Measurements from ENCODE around the gene SLC44A3.

The SLC44A3 gene

GRCh38 chr1:94803106-94803505 lies 17.1 kb upstream of the SLC44A3 start:
- no peak for DNase-seq (ENCODE audit: low spot score)

GRCh38 chr1:94803517-94804441 lies 16.4 kb upstream of the SLC44A3 start:
- peak; percentile 92 for DNase-seq (ENCODE audit: low spot score)

GRCh38 chr1:94804442-94804837 lies 15.7 kb upstream of the SLC44A3 start:
- DNase-seq (ENCODE audit: low spot score) = peak; percentile 34

DNA sequence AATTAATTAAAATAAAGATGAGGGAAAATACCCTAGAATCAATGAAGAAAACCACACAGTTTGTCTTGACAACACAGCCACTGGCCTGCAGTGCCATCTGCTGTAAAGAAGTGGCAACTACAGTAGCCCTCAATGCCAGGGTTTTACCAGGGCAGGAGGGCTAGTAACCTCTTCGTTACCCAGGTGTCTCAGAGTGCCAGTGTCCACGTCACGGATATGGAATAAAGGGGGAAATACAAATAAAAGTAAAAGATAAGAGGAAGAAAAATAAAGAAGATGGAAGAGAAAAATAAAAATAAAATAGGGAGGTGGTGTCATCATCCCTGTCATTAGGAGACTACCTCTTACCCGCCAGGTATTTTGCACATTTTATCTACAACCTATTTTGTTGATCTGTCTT lies 14.2 kb upstream of the SLC44A3 start:
- peak; percentile 74 for DNase-seq (ENCODE audit: low spot score)

DNA sequence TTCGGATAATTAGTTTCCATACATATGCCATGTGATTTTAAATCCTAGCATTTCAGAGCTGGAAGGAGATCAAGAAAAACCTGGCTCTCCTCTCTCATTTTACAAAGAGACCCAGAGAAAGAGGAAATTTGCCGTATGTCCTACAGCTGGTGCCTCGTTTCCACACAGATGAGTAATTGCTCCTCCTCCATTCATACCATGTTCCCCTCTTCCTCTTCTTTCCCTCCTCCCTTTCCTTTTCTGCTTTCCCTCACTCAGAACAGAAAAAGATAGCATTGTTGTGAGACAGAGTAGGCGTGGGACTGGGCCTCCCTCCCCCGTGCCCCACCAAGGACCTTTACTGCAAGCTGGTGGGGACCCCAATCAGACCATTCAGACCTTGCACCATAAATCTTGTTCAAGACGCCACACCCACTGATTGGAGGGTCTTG lies 13.7 kb upstream of the SLC44A3 start:
- no peak for DNase-seq (ENCODE audit: low spot score)

- no peak for DNase-seq (ENCODE audit: low spot score)
Observed at GRCh38 chr1:94807742-94808491, 12.2 kb upstream of the SLC44A3 start.

- no peak for DNase-seq (ENCODE audit: low spot score)
Observed at GRCh38 chr1:94808669-94809068, 11.5 kb upstream of the SLC44A3 start.

DNA sequence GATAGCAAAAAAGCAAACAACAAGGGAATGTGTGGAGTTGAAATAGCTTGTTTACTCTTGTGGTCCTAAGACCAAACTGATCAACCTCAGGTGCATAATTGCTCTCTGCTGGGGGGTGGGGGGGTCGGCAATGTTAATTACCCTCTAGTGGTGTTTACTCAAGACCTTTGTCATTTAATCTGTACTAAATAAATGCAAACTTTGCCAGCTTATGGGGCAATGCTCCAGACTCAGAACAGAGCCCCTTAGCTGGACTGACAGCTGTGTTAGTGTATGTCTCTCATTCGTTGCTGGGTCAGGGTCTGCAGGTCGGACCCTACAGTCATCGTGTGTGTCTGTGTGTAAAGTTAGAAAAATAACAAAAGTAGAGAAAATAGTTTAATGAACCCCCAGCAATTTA lies 7.2 kb upstream of the SLC44A3 start:
- no peak for DNase-seq (ENCODE audit: low spot score)

- no peak for DNase-seq (ENCODE audit: low spot score)
Observed at GRCh38 chr1:94816030-94816429, 4.1 kb upstream of the SLC44A3 start.

GRCh38 chr1:94817712-94818111 lies 2.4 kb upstream of the SLC44A3 start:
- DNase-seq (ENCODE audit: low spot score) = no peak

- no peak for DNase-seq (ENCODE audit: low spot score)
Observed at GRCh38 chr1:94819238-94819944, 766 bp upstream of the SLC44A3 start.

DNA sequence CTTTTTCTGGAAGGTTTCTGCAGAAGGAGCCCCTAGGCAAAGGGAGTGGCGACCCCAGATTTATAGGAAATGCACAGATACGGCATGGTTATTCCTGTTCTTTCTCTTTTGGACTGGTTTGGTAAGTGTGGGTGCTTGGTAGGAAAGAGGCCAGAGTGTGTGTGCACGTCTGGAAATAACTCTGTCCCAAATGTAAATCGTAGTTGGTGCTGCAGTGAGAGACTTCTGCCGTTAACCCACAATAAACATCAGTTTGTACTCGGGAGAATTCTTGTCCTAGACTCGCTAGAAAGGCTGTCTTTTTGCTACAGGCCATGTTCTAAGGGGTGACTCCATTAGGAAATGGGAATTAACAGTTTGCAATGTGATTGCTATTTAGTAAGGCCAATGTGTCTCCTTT lies 779 bp downstream of the SLC44A3 start:
- no peak for DNase-seq (ENCODE audit: low spot score)

GRCh38 chr1:94821636-94822305 lies 1.6 kb downstream of the SLC44A3 start:
- DNase-seq (ENCODE audit: low spot score) = no peak

DNA sequence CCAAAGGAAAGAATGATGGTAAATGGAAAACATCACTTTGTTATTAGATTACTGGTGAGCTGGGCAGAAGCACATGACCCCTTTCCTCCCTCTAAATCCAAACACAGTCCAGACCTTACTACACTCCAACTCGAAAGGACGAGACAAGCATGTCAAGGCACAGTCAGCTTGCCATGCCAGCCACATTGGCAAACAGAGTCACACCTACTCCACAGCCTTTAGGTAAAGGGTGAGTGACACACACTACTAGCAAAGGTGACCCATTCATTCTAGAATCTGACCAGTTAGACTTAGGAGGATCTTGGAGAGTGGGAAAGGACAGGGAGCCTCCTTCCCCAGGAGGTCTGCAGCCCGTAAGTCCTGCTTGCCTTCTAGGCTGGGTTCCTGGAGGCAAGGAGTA lies 3.0 kb downstream of the SLC44A3 start:
- DNase-seq (ENCODE audit: low spot score) = no peak

DNA sequence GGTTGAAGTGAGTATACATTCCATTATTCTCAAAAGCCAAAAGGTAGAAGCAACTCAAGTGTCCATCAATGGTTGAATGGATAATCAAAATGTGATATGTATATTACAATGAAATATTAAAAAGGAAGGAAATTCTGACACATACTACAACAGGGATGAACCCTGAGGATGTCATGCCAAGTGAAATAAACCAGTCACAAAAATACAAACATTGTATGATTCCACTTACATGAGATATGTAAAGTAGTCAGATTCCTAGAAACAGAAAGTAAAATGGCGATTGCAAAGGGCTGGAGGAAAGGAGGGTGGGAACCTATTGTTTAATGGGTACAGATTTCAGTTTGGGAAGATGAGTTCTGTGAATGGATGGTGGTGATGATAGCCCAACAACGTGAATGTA lies 5.8 kb downstream of the SLC44A3 start:
- no peak for DNase-seq (ENCODE audit: low spot score)

DNA sequence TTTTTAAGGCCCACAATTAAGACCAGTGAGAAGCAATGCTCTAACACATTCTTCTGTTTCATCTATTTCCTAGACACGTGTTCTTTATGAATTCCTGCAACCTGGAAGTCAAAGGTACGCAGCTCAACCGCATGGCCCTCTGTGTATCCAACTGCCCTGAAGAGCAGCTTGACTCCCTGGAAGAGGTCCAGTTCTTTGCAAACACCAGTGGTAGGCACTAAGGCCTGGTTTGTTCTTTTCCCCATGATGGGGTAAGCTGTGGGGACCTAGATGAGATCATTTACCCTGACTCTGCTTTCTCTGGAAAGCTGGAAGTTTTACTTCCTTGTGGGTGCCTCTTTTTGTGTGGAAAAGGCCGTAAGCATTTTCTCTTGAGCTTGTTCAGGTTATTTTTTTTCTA lies 7.3 kb downstream of the SLC44A3 start:
- DNase-seq (ENCODE audit: low spot score) = no peak

- no peak for DNase-seq (ENCODE audit: low spot score)
Observed at GRCh38 chr1:94828251-94828650, 8.1 kb downstream of the SLC44A3 start.

- DNase-seq (ENCODE audit: low spot score) = no peak
Observed at GRCh38 chr1:94831641-94832040, 11.5 kb downstream of the SLC44A3 start.

GRCh38 chr1:94832446-94832845 lies 12.3 kb downstream of the SLC44A3 start:
- DNase-seq (ENCODE audit: low spot score) = no peak

- DNase-seq (ENCODE audit: low spot score) = no peak
Observed at GRCh38 chr1:94832931-94833585, 12.9 kb downstream of the SLC44A3 start.

- no peak for DNase-seq (ENCODE audit: low spot score)
Observed at GRCh38 chr1:94836891-94837290, 16.7 kb downstream of the SLC44A3 start.
